ENCODE measurements around the gene NEU3. TPM values are rescaled to one million over a fixed set of nuclear protein-coding genes. Genes with fewer than 3 reads are reported as not detected.

Gene NEU3
- total RNA-seq, 2 donors from 2014 or later = 3.0 to 8.4 TPM

- TF ChIP-seq, protein P1, sequence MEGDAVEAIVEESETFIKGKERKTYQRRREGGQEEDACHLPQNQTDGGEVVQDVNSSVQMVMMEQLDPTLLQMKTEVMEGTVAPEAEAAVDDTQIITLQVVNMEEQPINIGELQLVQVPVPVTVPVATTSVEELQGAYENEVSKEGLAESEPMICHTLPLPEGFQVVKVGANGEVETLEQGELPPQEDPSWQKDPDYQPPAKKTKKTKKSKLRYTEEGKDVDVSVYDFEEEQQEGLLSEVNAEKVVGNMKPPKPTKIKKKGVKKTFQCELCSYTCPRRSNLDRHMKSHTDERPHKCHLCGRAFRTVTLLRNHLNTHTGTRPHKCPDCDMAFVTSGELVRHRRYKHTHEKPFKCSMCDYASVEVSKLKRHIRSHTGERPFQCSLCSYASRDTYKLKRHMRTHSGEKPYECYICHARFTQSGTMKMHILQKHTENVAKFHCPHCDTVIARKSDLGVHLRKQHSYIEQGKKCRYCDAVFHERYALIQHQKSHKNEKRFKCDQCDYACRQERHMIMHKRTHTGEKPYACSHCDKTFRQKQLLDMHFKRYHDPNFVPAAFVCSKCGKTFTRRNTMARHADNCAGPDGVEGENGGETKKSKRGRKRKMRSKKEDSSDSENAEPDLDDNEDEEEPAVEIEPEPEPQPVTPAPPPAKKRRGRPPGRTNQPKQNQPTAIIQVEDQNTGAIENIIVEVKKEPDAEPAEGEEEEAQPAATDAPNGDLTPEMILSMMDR (IDR thresholded peaks at IDR 0.05) = peak; percentile 90 to 97
- no peak overlapping the region for H3K4me3 ChIP-seq
- H3K4me1 ChIP-seq = peaks cover 0 to 12% of the 10 kb centered on the region in 2 donors
- no peak overlapping the region for H3K27ac ChIP-seq
- no peaks in the 10 kb centered on the region for H3K9me3 ChIP-seq
- no peaks in the 10 kb centered on the region for H3K27me3 ChIP-seq
- no peaks in the 10 kb centered on the region for H3K36me3 ChIP-seq
- DNase-seq (ENCODE audit: low spot score) = peak; percentile 80
These were observed 34.1 kb downstream of the NEU3 start for GRCh38 chr11:75022759-75023396.

- H3K4me3 ChIP-seq = no peak overlapping the region
- H3K27ac ChIP-seq = peak overlapping the region in 1 of 2 donors; percentile 32
- H3K36me3 ChIP-seq = no peaks in the 10 kb centered on the region
- no peak for DNase-seq (ENCODE audit: low spot score)
- H3K27me3 ChIP-seq = no peaks in the 10 kb centered on the region
- H3K9me3 ChIP-seq = no peaks in the 10 kb centered on the region
- peaks cover 0 to 12% of the 10 kb centered on the region in 2 donors for H3K4me1 ChIP-seq
- TF ChIP-seq, protein P1 (IDR thresholded peaks at IDR 0.05) = no peak
These were observed 34.8 kb downstream of the NEU3 start for GRCh38 chr11:75023446-75024067.

- peaks cover 0 to 12% of the 10 kb centered on the region in 2 donors for H3K4me1 ChIP-seq
- H3K27me3 ChIP-seq = no peaks in the 10 kb centered on the region
- TF ChIP-seq, protein P1 (IDR thresholded peaks at IDR 0.05) = no peak
- H3K4me3 ChIP-seq = no peak overlapping the region
- no peak overlapping the region for H3K27ac ChIP-seq
- H3K9me3 ChIP-seq = no peaks in the 10 kb centered on the region
- no peak for DNase-seq (ENCODE audit: low spot score)
- H3K36me3 ChIP-seq = no peaks in the 10 kb centered on the region
These were observed 35.3 kb downstream of the NEU3 start for GRCh38 chr11:75024068-75024449.

DNA sequence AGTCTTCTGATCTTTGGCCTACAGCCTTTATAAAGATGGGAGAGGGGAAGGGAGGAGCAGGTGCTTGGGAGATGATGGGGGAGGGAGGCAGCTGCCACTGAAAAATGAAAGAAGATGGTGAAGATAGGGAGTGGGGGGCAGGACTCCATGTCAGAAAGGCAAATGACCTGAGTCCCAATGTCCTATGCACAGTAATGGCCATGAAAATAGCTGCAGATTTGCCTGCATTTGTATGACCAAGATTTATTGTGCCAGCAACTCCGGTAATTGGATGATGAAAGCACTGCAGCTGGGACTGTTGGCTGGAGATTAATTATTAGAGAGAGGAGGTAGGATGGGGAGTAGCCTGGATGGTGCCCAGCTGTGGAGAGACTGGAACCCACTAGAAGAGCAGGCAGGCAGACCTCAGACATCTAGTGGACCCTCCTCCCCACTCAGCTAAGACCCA lies 36.1 kb downstream of the NEU3 start:
- Histone ChIP-seq H3K36me3 (no peaks in the 10 kb centered on the region), H3K27ac (no peak overlapping the region), H3K27me3 (no peaks in the 10 kb centered on the region), H3K4me1 (peaks cover 0 to 12% of the 10 kb centered on the region in 2 donors), H3K4me3 (no peak overlapping the region), H3K9me3 (no peaks in the 10 kb centered on the region)
- DNase-seq (ENCODE audit: low spot score) = no peak
- TF ChIP-seq, protein P1 (IDR thresholded peaks at IDR 0.05) = no peak

DNA sequence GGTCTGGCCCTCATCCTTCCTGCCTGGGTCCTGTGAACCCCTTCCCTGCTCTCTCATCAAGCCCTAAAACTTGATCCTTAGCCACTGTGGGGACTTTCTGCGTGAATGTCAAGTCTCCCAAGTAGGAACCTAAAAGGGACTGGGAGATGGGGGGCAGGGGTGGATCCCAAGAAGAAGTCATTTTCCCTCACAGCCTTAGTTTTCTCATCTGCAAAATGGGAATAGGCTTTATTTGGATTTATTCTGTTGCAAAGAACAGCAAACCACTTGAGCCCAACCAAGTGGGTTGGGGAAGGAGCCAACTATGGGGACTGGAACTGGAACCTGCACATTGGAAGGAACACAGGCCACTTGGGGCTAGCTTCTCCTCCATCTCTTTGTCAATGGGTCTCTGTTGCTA lies 36.8 kb downstream of the NEU3 start:
- no peaks in the 10 kb centered on the region for H3K27me3 ChIP-seq

More for the DNA sequence above, 36.8 kb downstream of the NEU3 start:
- Histone ChIP-seq H3K4me3 (no peak overlapping the region), H3K4me1 (peaks cover 0 to 12% of the 10 kb centered on the region in 2 donors), H3K27ac (no peak overlapping the region), H3K36me3 (no peaks in the 10 kb centered on the region), H3K9me3 (no peaks in the 10 kb centered on the region)
- DNase-seq (ENCODE audit: low spot score) = no peak
- TF ChIP-seq, protein P1 (IDR thresholded peaks at IDR 0.05) = no peak

All from right atrium auricular region (tissue), 2 donors.